OCI-LY7 (cell line): ENCODE results near the gene ATP6V0A1.

ENCODE experiments used
- CTCF ChIP-seq: fragments of 200-600 bp; sonication (generic); conservative IDR thresholded peaks from 2 replicates; pipeline ENCODE4 v1.5.1; 2014; ENCODE audit warnings: mild to moderate bottlenecking, antibody characterized with exemption, low read length, moderate library complexity, mixed read lengths
- EZH2phosphoT487 ChIP-seq: fragments of 200-600 bp; sonication (generic); IDR thresholded peaks from 2 replicates; pipeline ENCODE4 v1.6.1; 2018; ENCODE audit warnings: low read depth, borderline replicate concordance, mild to moderate bottlenecking, mixed run types, antibody characterized with exemption, low read length, moderate library complexity, mixed read lengths

DNA sequence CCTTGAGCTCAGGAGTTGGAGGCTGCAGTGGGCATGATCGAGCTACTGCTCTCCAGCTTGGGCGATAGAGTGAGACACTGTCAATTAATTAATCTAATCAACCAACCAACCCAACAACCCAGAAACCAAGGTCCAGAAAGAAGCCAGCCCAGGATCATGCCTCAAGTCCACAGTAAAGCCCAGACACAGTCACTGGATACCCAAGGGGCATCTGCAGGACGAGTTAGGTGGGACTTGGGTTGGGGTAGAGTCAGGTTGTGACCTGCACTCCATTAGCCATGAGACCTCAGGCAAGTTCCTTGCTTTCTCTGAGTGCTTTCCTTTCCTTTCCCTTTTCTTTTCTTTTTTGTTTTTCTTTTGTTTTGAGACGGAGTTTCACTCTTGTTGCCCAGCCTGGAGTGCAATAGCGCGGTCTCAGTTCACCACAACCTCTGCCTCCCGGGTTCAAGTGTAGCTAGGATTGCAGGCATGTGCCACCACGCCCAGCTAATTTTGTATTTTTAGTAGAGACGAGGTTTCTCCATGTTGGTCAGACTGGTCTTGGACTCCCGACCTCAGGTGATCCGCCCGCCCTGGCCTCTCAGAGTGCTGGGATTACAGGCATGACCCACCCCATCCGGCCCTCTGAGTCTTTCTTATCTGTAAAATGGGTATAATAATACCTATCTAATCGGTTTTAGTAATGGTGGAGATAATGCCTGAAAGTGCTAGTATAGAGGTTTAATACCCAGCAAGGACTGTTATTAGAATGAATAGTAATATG, 90.5 kb downstream of the ATP6V0A1 start:
- TF ChIP-seq CTCF, result no peak
- no peak for TF ChIP-seq EZH2phosphoT487
